Measurements from ENCODE around the gene CLEC10A.

The CLEC10A gene

DNA sequence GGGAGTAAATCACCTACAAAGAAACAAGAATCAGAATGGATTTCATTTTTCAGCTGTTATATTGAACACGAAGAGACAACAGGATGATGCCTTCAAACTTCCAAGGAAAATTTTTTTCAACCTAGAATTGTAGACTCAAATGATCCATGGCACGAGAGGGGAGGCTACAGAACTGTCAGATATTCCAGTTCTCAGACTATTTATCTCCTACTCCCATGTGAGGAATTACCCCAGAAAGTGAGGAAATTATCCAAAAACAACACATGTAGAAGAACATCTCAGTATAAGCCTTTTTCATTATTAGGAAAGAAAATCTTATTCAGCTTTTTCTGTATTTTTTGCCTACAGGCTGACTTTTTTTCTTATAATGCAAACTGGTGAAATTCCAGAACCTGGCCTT lies 40.1 kb upstream of the CLEC10A start:
- no peak overlapping the region for H3K4me3 ChIP-seq (ENCODE audit: low read depth, low read length)
- TF ChIP-seq, protein P1, sequence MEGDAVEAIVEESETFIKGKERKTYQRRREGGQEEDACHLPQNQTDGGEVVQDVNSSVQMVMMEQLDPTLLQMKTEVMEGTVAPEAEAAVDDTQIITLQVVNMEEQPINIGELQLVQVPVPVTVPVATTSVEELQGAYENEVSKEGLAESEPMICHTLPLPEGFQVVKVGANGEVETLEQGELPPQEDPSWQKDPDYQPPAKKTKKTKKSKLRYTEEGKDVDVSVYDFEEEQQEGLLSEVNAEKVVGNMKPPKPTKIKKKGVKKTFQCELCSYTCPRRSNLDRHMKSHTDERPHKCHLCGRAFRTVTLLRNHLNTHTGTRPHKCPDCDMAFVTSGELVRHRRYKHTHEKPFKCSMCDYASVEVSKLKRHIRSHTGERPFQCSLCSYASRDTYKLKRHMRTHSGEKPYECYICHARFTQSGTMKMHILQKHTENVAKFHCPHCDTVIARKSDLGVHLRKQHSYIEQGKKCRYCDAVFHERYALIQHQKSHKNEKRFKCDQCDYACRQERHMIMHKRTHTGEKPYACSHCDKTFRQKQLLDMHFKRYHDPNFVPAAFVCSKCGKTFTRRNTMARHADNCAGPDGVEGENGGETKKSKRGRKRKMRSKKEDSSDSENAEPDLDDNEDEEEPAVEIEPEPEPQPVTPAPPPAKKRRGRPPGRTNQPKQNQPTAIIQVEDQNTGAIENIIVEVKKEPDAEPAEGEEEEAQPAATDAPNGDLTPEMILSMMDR (IDR thresholded peaks at IDR 0.05; ENCODE audit: low read depth, low read length), result no peak

DNA sequence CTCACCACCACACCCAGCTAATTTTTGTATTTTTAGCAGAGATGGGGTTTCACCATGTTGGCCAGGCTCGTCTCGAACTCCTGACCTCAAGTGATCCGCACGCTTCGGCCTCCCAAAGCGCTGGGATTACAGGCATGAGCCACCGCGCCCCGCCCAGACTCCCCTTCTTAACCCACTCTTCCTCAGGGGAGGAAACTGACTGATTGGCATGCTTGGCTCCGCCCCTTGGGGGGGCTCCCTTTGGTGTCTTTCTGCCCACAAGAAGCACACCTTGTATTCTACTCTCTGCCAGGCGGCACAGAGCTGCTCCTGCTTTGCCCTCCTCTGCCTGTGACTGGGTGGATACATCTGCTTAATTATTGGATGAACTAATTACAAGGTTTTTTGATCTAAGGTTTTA lies 39.3 kb upstream of the CLEC10A start:
- TF ChIP-seq, protein P1 (IDR thresholded peaks at IDR 0.05; ENCODE audit: low read depth, low read length), result no peak
- no peak overlapping the region for H3K4me3 ChIP-seq (ENCODE audit: low read depth, low read length)

DNA sequence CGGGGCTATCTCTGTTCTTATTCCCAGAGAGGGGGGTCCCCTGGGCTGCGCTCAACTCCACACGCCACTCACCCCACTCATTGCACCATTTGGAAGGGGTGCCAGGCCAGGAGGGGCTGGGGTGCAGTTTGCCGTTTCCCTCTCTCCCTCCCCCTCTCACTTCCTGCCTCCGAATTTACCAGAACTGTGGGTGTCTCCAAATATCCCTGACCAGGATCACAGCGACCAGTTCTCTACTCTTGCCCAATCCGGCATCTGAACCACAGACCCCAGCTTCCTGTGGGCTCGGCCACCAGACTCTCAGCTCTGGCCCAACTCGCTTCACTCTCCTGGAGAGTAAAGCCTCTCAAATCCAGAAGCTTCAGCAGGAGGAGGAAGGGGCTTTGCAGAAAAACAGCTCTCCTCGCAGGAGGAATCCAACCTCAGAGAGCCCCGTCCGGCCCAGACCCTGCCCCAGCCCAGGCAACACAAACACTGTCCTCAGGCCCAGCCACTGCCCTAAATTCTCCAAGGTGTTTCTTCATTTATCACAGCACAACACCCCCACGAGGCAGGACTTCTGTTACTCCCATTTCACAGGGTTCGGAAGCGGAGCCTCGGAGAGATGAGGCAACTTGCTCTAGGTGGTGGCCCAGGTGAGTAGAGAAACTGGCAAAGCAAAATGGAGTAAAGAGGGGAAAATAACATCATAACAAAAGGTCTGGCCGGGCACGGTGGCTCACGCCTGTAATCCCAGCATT lies 35.0 kb upstream of the CLEC10A start:
- TF ChIP-seq, protein P1 (IDR thresholded peaks at IDR 0.05; ENCODE audit: low read depth, low read length), result no peak
- H3K4me3 ChIP-seq (ENCODE audit: low read depth, low read length), result no peak overlapping the region

DNA sequence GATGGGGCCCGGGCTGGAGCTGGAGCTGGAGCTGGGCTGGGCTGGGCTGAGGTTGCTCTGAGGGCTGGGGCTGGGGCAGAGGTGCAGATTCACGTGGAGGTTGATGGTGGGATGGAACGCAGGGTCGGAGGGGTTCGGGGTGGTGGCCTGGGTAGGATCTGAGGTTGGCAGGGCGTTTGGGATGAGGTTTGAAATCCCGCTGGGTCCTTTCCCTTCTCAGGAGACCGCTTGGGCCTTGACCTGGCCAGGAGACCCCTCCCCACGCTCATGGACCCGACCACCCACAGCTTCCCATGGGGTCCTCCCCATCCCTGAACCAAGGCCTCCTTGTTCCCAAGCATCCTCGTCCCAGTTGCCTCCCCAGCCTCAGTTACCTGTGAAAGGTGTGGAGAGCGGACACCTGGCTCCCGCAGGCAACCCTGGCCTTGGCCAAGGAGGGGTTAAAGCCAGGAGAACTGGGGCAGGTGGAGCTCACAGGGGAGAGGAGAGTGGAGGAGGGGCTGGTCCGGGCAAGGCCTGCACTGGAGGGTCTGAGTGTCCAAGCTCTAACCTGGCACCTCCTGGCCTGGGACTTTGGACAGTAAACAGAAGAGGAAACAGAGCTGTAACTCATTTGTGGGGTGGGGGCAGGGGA lies 34.3 kb upstream of the CLEC10A start, which contains the start of gene ASGR2:
TSS of gene ASGR2 (minus strand) at position 582 of the 634 bp plus-strand sequence. CDS start 582 bp downstream, outside the sequence.
- TF ChIP-seq, protein P1 (IDR thresholded peaks at IDR 0.05; ENCODE audit: low read depth, low read length), result no peak
- no peak within 1 kb of the TSS for H3K4me3 ChIP-seq (ENCODE audit: low read depth, low read length)

DNA sequence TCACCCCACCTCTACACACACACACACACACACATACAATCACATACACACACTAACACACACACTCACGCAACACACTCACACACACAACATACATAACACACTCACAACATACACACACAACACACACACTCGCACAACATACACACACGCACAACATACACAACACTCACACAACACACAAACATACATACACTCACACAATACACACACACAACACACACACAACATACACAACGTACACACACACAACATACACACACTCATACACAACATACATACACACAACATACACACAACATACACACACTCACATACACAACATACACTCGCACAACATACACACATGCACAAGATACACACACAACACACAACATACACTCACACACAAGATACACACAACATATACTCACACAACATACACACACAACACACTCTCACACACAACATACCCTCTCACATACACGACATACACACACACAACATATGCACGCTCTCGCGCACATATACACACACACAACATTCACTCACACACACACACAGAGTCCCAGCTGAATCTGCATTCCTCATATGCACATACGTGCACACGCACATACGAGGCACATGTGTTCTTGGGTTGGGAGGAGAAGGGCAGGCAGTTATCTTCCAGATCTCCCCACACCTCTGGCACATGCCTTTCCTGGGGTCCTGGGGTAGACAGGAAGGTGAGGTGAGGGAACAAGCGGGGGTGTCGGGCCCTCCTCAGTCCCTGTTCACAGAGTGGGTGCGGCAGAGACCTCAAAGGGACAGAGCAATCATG lies 33.4 kb upstream of the CLEC10A start:
- TF ChIP-seq, protein P1 (IDR thresholded peaks at IDR 0.05; ENCODE audit: low read depth, low read length), result no peak

DNA sequence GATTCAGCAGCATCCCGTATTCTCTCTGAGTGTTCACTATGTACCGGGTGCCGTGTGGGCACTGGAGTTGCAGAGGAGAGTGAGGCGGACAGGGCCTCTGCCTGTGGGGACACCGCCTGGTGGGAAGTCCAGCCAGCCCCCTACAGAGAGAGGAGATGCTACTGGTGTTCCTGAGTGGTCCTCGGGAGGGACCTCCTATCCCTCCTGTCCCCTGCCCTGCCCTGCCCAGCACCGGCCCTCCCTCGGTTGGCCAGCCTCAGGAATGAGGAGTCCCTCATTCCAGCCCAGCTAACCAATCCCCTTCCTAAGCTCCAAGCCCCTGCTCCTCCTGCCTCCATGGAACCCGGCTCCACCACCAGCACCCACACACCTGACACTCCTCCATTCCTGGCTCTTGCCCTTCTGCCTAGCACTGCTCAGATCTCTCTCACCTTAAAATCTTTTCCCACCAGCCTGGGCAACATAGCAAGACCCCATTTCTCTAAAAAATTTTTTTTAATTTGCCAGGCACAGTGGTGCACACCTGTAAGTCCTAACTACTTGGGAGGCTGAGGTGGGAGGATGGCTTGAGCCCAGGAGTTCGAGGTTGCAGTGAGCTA lies 32.6 kb upstream of the CLEC10A start:
- no peak overlapping the region for H3K4me3 ChIP-seq (ENCODE audit: low read depth, low read length)

More for the DNA sequence above, 33.4 kb upstream of the CLEC10A start:
- no peak overlapping the region for H3K4me3 ChIP-seq (ENCODE audit: low read depth, low read length)

More for the DNA sequence above, 32.6 kb upstream of the CLEC10A start:
- TF ChIP-seq, protein P1 (IDR thresholded peaks at IDR 0.05; ENCODE audit: low read depth, low read length), result no peak

Measured in WI38 (cell line).